ENCODE measurements around the gene SCARF2.
"Not testable (repeated sequence)": the region's sequence is repeated elsewhere in the genome, so short reads cannot be mapped to it uniquely, and the experiment has no call there.

DNA sequence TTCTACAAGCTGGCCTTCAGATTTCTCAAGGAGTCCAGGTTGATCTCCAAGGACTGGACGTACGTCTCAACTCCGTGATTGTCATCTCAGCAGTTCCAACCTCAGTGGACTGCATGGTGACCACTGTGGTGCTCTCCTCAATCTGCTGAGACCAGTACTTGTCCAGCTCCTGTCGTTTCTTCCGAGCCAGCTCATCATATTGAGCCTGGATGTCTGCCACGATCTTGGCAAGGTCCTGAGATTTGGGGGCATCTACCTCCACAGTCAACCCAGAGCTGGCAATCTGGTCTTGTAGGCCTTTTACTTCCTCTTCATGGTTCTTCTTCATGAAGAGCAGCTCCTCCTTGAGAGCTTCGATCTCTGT lies 45.5 kb upstream of the SCARF2 start:
- TF ChIP-seq CTCF (IDR thresholded peaks at IDR 0.05); EZH2 (IDR thresholded peaks at IDR 0.05; ENCODE audit: borderline replicate concordance, insufficient read depth, low read depth, low read length, poor library complexity, severe bottlenecking): not testable (repeated sequence)

Data from B cell (primary cell).